ENCODE results near the gene C20orf96.

Gene C20orf96

DNA sequence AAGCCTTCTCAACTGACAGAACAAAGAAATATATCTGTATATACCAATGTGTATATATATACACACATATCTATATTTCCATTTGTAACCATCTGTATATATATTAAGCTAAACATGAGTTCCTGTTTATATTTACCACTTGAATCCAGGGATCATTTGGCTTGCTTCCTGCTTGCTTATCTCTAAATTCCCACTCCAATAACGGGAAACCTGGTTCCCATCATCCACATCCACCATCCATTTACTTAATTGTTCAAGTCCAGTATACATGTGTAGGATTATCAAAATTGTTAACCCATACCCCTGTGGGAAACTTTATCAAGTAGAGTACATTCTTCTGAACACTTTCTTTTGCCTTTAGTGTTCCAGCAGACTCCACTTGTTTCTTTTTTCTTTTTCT lies 22.3 kb upstream of the C20orf96 start:
- no peak for DNase-seq (ENCODE audit: low read depth in 4 of 4, low spot score in 1 of 4)

- DNase-seq (ENCODE audit: low read depth in 4 of 4, low spot score in 1 of 4), result no peak
Measured at GRCh38 chr20:312067-312466, 21.5 kb upstream of the C20orf96 start.

DNA sequence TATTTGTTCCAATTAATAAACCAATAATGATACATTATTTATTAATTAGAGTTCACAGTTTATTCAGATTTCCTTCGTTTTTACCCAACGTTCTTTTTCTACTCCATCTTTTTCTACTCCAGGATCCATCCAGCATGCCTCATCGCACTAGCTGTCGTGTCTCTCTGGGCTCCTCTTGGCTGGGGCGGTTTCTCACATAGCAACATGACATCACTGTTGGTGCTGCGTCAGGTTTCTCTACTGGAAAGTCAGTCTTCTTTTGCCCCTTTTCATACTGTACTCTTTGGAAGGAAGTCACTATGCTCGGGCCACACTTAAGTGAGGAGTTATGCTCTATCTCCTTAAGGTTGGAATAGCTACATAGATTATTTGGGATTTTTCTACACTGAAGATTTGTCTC lies 21.1 kb upstream of the C20orf96 start:
- no peak for DNase-seq (ENCODE audit: low read depth in 4 of 4, low spot score in 1 of 4)

- DNase-seq (ENCODE audit: low read depth in 4 of 4, low spot score in 1 of 4), result no peak
Measured at GRCh38 chr20:310645-311044, 20.1 kb upstream of the C20orf96 start.

- DNase-seq (ENCODE audit: low read depth in 4 of 4, low spot score in 1 of 4), result peak; percentile 51 to 88 (median 64)
Measured at GRCh38 chr20:309841-310644, 19.5 kb upstream of the C20orf96 start.

GRCh38 chr20:309306-309840 lies 18.8 kb upstream of the C20orf96 start:
- DNase-seq (ENCODE audit: low read depth in 4 of 4, low spot score in 1 of 4), result no peak

GRCh38 chr20:308427-309038 lies 18.0 kb upstream of the C20orf96 start:
- DNase-seq (ENCODE audit: low read depth in 4 of 4, low spot score in 1 of 4), result no peak

DNA sequence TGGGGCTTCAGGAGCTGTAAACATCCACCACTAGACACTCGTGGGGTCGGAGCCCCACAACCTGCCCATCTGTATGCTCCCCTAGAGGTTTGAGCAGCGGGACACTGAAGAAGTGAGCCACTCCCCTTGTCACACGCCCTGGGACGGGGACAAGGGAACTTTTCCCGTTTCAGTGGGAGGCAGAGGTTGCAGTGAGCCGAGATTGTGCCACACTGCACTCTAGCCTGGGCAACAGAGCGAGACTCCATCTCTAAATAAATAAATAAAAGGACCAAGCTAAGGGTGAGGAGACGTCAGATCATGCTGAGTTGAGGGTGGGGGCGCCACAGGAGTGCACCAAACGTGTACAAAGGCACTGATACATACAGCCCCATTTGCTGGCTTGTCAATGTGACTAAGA lies 15.2 kb upstream of the C20orf96 start:
- no peak for DNase-seq (ENCODE audit: low read depth in 4 of 4, low spot score in 1 of 4)

GRCh38 chr20:301886-302848 lies 11.6 kb upstream of the C20orf96 start:
- DNase-seq (ENCODE audit: low read depth in 4 of 4, low spot score in 1 of 4), result no peak

DNA sequence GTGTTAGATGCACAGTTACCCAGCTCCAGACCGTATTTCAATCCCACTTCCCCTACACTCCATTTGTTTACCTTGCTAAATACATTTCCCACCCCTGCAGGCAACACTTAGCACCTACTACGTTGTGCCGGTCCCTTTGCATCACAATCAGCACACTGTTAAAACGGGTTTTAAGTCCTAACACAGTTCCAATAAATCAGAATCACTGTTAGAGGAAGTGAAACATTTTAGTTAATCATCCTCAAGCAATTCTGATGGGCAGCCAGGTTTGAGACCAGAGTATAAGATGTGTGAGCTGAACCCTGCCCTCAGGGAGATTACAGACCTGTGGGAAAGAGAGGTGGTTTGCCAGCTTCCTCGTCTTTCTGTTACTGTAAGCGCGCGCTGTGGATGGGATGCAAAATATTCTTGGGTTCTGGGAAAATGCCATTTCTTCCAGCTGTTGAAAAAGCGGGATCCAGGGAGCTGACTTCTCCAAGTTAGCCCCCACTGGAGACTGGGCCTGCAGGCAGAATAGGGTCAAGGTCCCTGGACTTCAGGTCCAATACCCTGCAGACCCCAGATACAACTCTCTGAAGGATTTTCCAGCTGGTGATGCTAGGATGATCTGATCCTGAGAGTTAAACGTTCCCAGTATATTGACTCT lies 9.9 kb upstream of the C20orf96 start:
- DNase-seq (ENCODE audit: low read depth in 4 of 4, low spot score in 1 of 4), result no peak

GRCh38 chr20:298776-299391 lies 8.3 kb upstream of the C20orf96 start:
- DNase-seq (ENCODE audit: low read depth in 4 of 4, low spot score in 1 of 4), result no peak

DNA sequence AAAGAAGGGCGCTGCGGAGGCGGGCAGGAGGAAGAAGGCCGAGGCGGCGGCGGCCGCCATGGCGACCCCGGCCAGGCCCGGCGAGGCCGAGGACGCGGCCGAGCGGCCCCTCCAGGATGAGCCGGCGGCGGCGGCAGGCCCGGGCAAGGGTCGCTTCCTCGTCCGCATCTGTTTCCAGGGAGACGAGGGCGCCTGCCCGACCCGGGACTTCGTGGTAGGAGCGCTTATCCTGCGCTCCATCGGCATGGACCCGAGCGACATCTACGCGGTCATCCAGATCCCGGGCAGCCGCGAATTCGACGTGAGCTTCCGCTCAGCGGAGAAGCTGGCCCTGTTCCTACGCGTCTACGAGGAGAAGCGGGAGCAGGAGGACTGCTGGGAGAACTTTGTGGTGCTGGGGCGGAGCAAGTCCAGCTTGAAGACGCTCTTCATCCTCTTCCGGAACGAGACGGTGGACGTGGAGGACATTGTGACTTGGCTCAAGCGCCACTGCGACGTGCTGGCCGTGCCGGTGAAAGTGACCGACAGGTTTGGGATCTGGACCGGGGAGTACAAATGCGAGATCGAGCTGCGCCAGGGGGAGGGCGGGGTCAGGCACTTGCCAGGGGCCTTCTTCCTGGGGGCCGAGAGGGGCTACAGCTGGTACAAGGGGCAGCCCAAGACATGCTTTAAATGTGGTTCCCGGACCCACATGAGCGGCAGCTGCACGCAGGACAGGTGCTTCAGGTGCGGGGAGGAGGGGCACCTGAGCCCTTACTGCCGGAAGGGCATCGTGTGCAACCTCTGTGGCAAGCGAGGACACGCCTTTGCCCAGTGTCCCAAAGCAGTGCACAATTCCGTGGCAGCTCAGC lies 7.6 kb upstream of the C20orf96 start:
- DNase-seq (ENCODE audit: low read depth in 4 of 4, low spot score in 1 of 4), result peak in 3 of 4 experiments; percentile 8 to 23 (median 10)

DNA sequence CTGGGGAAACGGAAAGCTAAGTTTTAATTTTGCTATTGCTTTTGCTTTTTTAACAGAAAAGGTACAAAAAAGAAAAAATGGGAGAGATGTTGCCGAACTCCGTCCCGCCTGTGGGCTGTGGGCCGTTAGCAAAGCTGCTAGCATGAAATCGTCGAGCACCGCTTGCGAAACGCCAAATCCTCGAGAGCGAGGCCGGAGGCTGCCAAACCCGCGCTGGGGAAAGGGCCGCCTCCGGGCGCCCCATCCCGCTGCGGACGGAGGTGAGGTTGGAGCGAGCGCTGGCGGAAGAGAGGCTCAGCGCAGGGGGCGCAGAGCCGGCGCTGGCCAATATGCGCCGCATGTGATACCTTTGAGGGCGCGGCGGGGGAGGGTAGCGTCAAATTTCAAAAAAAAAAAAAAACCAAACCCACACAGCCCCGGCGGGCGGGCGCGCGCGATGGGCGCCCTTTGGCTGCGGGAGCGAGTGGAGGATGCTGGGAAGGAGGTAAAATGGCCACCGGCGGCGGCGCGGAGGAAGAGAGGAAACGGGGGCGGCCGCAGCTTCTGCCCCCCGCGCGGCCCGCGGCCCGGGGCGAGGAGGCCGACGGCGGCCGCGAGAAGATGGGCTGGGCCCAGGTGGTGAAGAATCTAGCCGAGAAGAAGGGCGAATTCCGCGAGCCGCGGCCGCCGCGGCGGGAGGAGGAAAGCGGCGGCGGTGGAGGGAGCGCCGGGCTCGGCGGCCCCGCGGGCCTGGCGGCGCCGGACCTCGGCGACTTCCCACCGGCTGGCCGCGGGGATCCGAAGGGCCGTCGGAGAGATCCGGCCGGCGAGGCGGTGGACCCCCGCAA lies 6.8 kb upstream of the C20orf96 start, which contains the start of gene ZCCHC3:
Gene ZCCHC3 (plus strand): TSS at position 473 of the 827 bp plus-strand sequence. CDS start 17 bp downstream, at position 490.
- peak; percentile 60 to 77 (median 66) for DNase-seq (ENCODE audit: low read depth in 4 of 4, low spot score in 1 of 4)

- no peak for DNase-seq (ENCODE audit: low read depth in 4 of 4, low spot score in 1 of 4)
Measured at GRCh38 chr20:295804-296203, 5.3 kb upstream of the C20orf96 start.

GRCh38 chr20:294602-295001 lies 4.1 kb upstream of the C20orf96 start:
- DNase-seq (ENCODE audit: low read depth in 4 of 4, low spot score in 1 of 4), result no peak

GRCh38 chr20:289693-290083 lies 862 bp downstream of the C20orf96 start:
- DNase-seq (ENCODE audit: low read depth in 4 of 4, low spot score in 1 of 4), result no peak

DNA sequence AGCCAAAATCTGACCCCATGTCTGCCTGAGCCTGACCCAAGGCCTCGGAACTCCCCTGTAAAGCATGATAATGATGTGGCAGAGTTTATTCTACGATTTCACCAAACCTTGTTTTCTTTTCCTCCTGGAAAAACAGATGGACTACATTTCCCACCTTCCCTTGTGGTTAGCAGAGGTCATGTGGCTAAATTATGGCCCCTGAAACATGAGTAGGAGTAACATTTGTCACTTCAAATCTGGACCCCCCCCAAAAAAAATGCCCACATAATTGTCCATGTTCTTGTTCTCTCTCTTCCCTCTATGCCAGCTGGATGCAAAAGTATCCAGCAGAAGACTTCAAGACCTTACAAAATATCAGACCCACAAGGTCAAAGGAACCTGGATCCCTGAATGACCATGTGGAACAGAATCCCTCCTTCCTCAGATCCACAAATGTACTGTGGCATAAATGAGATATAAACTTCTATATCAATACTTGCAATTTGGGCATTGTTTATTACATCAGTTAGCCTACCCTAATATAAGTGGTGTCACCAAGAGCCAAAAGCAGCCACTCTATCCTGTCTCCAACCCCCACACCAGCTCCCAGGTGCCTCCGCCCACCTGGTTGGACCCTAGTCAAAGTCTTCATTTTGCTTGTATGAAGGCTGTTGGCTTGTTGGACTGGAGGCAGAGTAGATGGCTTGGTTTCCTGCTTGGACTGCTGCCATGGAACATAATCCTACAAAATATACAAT lies 1.4 kb downstream of the C20orf96 start:
- DNase-seq (ENCODE audit: low read depth in 4 of 4, low spot score in 1 of 4), result no peak

DNA sequence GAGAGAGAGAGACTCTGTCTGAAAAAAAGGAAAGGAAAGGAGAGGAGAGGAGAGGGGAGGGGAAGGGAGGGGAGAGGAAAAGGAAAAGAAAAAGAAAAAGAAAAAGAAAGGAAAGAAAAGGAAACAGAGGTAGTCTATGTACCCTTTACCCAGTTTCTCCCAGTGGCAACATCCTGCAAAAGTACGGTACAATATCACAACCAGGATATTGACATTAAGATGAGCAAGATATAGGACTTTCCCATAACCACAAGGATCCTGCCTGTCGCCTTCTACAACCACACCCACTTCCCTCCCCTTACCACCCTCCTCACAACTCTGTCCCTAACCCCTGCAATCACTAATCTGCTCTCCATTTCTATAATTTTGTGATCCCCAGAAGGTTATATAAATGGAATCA lies 4.0 kb downstream of the C20orf96 start:
- no peak for DNase-seq (ENCODE audit: low read depth in 4 of 4, low spot score in 1 of 4)
